BE2C (cell line): ENCODE measurements around the gene BHLHE40.

ENCODE experiments used
- DNase-seq: peaks from one replicate; pipeline ENCODE4 v3.0.0-alpha.2; 2020
- H3K27me3 ChIP-seq: fragments of 250-450 bp; sonication (Bioruptor Pico); 2 replicates; pipeline ENCODE4 v1.5.1; 2020; ENCODE audit warnings: mild to moderate bottlenecking
- H3K36me3 ChIP-seq: fragments of 250-450 bp; sonication (Bioruptor Pico); 2 replicates; pipeline ENCODE4 v1.5.1; 2020; ENCODE audit warnings: mild to moderate bottlenecking
- H3K4me1 ChIP-seq: fragments of 250-450 bp; sonication (Bioruptor Pico); 2 replicates; pipeline ENCODE4 v1.5.1; 2020
- H3K4me3 ChIP-seq: 2 replicates; pipeline ENCODE4 v1.5.1; 2011; ENCODE audit warnings: low read depth, low read length
- H3K9me3 ChIP-seq: fragments of 250-450 bp; sonication (Bioruptor Pico); 2 replicates; pipeline ENCODE4 v1.5.1; 2020
- TF ChIP-seq, protein P1 (sequence below): IDR thresholded peaks from 2 replicates; pipeline ENCODE4 v1.5.1; 2012; ENCODE audit warnings: mild to moderate bottlenecking, low read depth, low read length

BHLHE40 gene

DNA sequence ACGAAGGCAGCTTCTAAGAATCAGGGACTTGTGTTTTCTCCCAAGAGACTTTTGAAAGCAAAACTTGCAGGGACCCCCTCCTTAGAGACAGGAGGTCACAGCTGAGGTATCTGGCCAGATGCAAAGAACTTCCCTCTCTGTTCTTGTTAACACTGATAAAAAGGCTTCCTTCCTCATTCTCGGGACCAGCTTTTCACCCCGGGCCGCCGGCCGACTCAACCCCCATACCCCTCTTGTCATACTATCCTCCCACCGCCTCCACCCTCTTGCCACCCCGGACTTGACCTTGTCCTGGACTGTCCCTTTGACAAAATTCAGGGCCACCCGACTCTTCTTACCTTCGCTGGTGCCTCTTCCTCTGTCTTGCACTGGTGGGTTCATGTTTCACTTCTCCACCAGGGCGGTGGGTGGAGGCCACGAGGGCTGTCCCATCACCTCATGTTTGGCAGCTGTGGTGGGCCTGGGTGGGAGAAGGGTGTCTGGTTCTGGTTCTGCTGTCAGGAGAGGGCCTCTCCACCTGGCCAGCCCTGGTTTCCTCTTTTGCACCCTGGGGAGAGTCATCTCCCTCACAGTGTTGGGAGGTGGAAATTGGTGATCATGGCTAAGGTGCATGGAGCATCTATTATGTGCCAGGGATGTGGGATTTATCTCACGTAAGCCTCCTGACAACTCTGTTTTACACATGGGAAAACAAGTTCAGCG is 32.5 kb downstream of the BHLHE40 start:
- Histone ChIP-seq H3K36me3 (no peaks in the 10 kb centered on the region), H3K4me1 (no peaks in the 10 kb centered on the region), H3K4me3 (no peak overlapping the region), H3K27me3 (no peaks in the 10 kb centered on the region), H3K9me3 (no peaks in the 10 kb centered on the region)
- no peak for DNase-seq
- TF ChIP-seq, protein P1, sequence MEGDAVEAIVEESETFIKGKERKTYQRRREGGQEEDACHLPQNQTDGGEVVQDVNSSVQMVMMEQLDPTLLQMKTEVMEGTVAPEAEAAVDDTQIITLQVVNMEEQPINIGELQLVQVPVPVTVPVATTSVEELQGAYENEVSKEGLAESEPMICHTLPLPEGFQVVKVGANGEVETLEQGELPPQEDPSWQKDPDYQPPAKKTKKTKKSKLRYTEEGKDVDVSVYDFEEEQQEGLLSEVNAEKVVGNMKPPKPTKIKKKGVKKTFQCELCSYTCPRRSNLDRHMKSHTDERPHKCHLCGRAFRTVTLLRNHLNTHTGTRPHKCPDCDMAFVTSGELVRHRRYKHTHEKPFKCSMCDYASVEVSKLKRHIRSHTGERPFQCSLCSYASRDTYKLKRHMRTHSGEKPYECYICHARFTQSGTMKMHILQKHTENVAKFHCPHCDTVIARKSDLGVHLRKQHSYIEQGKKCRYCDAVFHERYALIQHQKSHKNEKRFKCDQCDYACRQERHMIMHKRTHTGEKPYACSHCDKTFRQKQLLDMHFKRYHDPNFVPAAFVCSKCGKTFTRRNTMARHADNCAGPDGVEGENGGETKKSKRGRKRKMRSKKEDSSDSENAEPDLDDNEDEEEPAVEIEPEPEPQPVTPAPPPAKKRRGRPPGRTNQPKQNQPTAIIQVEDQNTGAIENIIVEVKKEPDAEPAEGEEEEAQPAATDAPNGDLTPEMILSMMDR: no peak

GRCh38 chr3:5012367-5012766 is 33.1 kb downstream of the BHLHE40 start:
- DNase-seq: no peak
- H3K36me3 ChIP-seq: no peaks in the 10 kb centered on the region
- no peak overlapping the region for H3K4me3 ChIP-seq
- TF ChIP-seq, protein P1: no peak
- H3K27me3 ChIP-seq: no peaks in the 10 kb centered on the region
- H3K4me1 ChIP-seq: no peaks in the 10 kb centered on the region
- H3K9me3 ChIP-seq: no peaks in the 10 kb centered on the region

- no peaks in the 10 kb centered on the region for H3K9me3 ChIP-seq
- H3K4me3 ChIP-seq: no peak overlapping the region
- peak; percentile 18 for DNase-seq
- H3K4me1 ChIP-seq: no peaks in the 10 kb centered on the region
- H3K27me3 ChIP-seq: no peaks in the 10 kb centered on the region
- no peaks in the 10 kb centered on the region for H3K36me3 ChIP-seq
- TF ChIP-seq, protein P1: no peak
Measured at GRCh38 chr3:5013021-5013906, 34.0 kb downstream of the BHLHE40 start.

DNA sequence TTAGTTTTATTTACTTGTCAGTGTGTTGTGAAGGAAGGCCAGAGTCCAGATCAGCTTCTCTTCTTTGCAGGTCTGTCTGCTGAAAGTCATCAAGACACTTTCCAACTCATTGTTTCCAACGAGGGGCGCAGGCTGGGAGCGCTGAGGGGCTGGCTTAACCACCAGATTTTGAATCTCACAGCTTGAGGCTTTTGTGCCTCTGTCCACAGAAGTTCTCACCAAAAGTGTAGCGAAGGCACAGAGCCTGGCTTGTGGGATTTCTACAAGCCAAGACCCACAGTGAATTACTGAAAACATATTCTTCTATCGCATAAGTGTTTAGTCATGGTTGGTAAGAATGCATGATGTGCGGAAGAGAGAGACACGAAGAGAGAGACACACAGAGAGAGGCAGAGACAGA is 35.2 kb downstream of the BHLHE40 start:
- no peaks in the 10 kb centered on the region for H3K4me1 ChIP-seq
- H3K27me3 ChIP-seq: no peaks in the 10 kb centered on the region
- no peaks in the 10 kb centered on the region for H3K36me3 ChIP-seq
- TF ChIP-seq, protein P1: no peak
- no peak for DNase-seq
- no peak overlapping the region for H3K4me3 ChIP-seq
- no peaks in the 10 kb centered on the region for H3K9me3 ChIP-seq

- Histone ChIP-seq H3K4me3 (no peak overlapping the region), H3K4me1 (no peaks in the 10 kb centered on the region), H3K27me3 (no peaks in the 10 kb centered on the region), H3K36me3 (no peaks in the 10 kb centered on the region), H3K9me3 (no peaks in the 10 kb centered on the region)
- TF ChIP-seq, protein P1: no peak
- no peak for DNase-seq
Measured at GRCh38 chr3:5015056-5015455, 35.8 kb downstream of the BHLHE40 start.
